ENCODE results near the gene OR51B5. TPM values are rescaled to one million over a fixed set of nuclear protein-coding genes. Genes with fewer than 3 reads are reported as not detected.
"Not testable (repeated sequence)": the region's sequence is repeated elsewhere in the genome, so short reads cannot be mapped to it uniquely, and the experiment has no call there.

OR51B5 gene
- polyA plus RNA-seq, 12 donors: 0.14 to 0.37 (median 0.19) TPM; not detected in 6

DNA sequence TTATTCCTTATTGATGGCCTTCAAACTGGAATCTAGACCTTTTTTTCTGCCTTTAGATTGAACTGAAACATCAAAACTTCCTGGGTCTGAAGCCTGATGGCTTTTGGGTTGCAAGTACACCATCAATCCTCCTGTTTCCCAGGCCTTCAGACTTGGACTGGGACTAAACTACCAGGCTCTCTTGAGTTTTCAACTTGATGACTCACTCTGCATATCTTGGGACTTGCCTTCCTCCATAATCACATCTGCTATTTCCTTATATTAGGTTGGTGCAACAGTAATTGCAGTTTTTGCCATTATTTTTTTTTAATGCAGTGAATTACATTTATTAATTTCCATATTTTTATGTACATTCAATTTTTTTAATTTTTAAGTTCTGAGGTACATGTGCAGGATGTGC is 7.0 kb downstream of the OR51B5 start:
- DNase-seq: no peak

DNA sequence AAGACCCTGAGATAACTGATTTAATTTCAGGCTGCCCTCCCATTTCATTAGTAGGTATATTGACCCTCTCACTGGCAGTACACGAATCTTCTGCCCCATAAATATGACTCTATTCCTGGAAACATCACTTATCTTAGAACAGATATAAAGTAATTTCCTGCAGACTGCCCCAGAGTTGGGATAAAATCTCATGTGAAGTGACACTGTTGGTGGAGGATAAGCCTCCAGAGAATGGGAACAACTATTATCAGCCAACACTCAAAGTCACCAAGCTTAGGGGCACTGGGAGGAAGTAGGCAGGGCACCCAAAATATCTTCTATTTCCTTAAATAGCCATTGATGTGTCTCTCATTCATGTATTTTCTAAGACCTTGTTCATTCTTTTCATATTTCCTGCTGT is 8.2 kb downstream of the OR51B5 start:
- DNase-seq: no peak

GRCh38 chr11:5324197-5324596 is 19.1 kb downstream of the OR51B5 start, which contains the start of gene OR51B2:
OR51B2 (minus strand) TSS chr11:5324297; CDS start chr11:5324297, 0 bp downstream.
- no peak for DNase-seq

DNA sequence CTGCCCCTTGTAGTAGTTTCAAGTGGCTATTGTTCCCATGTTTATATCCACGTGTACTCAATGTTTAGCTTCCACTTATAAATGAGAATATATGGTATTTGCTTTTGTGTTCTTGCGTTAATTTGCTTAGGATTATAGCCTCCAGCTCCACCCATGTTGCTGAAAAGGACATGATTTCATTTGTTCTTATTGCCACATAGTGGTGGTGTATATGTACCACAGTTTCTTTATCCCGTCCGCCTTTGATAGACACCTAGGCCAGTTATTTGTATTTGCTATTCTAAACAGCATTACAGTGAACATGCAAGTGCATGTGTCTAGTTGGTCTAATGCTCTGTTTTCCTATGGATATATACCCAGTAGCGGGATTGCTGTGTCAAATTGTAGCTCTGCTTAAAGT is 26.0 kb downstream of the OR51B5 start:
- no peak for DNase-seq

DNA sequence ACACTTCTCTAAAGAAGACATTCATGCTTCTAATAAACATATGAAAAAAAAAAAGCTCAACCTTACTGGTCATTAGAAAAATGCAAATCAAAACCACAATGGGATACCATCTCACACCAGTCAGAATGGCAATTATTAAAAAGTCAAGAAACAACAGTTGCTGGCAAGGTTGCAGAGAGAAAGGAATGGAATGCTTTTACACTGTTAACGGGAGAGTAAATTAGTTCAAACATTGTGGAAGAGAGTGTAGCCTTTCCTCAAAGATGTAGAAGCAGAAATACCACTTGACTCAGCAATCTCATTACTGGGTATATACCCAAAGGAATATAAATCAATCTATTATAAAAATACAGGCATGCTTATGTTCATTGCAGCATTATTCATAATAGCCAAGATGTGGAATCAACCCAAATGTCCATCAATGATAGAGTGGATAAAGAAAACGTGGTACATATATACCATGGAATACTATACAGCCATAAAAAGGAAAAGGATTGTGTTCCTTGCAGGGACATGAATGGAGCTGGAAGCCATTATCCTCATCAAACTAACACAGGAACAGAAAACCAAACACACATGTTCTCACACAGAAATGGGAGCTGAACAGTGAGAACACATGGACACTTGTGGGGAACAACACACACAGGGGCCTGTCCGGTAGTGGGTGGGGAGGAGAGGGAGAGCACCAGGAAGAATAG is 29.8 kb downstream of the OR51B5 start:
- DNase-seq: not testable (repeated sequence)

DNA sequence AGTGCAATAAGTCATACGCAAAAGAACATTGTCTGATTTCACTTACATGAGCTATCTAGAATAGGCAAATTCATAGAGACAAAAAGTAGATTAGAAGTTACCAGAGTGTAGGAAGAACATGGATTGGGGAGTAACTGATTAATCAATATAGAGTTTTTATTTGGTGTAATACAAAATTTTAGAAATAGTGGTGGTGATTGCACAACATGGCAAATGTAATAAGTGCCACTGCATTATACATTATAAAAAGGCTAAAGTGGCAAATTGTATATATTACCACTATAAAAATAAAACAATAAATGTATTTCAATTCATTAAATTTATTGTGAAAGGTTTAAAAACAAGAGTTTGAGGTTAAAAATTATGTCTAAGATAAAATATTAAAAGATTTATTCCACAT is 32.9 kb downstream of the OR51B5 start:
- no peak for DNase-seq

DNA sequence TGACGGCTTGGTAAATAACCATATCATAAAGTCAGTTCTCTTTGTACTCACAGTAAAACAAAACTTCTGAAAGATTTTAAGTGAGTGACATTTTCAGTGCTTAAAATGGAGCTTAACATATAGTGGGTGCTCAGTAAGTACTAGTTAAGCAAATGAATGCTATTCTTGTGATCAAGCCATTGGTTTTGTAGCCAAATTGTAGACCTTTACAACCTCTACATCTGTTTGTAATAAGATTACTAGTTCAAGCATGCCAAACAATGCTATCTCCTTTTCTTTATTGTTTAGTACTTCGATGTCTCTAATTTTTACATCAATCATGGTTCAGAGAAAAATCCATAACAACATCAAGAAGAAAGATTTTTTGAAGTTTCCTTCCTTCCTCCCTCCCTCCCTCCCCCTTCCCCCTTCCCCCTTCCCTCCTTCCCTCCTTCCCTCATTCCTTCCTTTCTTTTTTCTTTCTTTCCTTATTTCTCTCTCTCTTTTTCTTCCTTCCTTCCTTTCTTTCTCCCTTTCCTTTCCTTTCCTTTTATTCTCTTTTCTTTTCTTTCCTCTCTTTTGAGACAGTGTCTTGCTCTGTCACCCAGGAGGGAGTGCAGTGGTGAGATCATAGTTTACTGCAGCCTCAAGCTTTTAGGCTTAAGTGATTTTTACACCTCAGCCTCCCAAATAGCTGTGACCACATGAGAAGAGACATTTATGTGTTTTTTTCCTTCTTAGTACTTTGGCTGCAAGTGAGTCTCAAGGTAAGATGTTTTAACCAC is 35.9 kb downstream of the OR51B5 start:
- DNase-seq: no peak

- DNase-seq: no peak
Measured at GRCh38 chr11:5304046-5304445, 39.3 kb downstream of the OR51B5 start.

DNA sequence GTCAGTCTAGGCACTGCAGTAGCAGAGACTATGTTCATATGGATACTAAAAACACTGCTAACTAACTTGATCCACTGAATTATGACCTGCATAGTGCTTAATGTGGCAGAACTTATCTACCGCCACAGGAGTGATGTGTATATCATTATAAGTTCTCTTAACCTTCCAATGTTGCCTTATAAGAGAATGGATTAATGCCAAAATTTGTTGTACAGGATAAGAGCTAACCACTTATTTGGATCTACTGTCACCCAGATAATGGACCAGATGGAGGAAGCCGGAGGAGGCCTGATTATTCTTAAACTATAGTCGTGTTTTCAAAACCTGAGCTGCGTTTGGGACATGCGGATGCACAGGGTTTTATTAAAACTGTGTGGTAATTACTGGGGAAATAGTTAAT is 39.7 kb downstream of the OR51B5 start:
- DNase-seq: no peak

- DNase-seq: no peak
Measured at GRCh38 chr11:5301846-5302245, 41.5 kb downstream of the OR51B5 start, which contains the start of gene OR51B4. OR51B4 (minus strand) TSS chr11:5301946; CDS start chr11:5301946, 0 bp downstream.

DNA sequence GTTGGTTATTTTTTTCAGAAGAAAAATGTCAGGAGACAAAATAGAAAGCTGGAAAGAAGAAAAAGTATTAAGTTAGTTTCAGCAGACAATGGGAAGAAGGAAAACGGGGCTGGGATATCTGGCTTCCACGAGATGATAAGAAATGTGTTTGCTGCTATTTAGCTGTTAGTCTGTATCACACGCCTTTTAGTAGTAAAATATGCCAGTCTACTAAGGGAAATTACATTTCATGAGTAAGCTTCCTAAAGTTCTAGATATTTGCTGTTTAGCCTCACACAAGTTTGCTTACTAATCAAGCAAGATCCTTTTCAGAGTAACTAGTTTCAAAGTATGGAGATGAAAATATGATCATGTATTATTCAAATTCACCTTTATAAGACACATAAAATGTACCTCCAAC is 43.1 kb downstream of the OR51B5 start:
- no peak for DNase-seq

GRCh38 chr11:5298451-5298850 is 44.9 kb downstream of the OR51B5 start:
- no peak for DNase-seq

- no peak for DNase-seq
Measured at GRCh38 chr11:5297721-5298323, 45.5 kb downstream of the OR51B5 start.

DNA sequence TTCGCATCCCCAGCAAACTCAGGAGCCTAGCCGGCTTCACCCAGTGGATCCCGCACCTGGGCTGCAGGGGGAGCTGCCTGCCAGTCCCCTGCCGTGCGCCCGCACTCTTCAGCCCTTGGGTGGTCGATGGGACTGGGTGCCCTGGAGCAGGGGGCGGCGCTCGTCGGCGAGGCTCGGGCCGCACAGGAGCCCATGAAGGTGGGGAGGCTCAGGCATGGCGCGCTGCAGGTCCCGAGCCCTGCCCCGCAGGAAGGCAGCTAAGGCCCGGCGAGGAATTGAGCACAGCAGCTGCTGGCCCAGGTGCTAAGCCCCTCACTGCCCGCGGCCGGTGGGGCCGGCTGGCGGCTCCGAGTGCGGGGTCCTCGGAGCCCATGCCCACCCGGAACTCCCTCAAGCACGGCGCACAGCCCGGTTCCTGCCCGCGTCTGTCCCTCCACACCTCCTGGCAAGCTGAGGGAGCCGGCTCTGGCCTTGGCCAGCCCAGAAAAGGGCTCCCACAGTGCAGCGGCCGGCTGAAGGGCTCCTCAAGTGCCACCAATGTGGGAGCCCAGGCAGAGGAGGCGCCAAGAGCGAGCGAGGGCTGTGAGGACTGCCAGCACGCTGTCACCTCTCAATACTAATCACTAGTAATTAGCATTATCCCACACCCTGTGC is 48.9 kb downstream of the OR51B5 start:
- not testable (repeated sequence) for DNase-seq

DNA sequence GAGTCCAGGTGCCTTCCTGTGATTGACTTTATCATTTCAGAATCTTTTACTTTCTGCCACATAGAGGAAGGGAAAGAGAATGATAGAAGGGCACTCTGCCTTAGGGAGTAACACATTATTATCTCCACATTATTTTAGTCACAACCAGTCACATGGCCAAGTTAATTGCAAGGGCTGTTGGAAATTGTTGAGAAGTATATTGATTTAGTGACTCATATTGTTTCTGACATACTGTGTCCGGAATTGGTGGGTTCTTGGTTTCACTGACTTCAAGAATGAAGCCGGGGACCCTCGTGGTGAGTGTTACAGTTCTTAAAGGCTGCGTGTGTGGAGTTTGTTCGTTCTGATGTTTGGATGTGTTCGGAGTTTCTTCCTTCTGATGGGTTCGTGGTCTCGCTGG is 50.3 kb downstream of the OR51B5 start:
- no peak for DNase-seq

Other genes starting within 250 kb of the OR51B5 start
- gene OR52A5, start 205.2 kb downstream of the OR51B5 start, polyA plus RNA-seq (ENCODE audit: insufficient read length in 12 of 12): not detected
- gene OR52A1, start 188.8 kb downstream of the OR51B5 start, polyA plus RNA-seq (ENCODE audit: insufficient read length in 12 of 12): under 1 TPM in 6 of 12 donors, not detected in 6; 0.01 to 0.03 (median 0.02) TPM
- gene OR51V1, start 142.8 kb downstream of the OR51B5 start, polyA plus RNA-seq (ENCODE audit: insufficient read length in 12 of 12): not detected
- gene HBB, start 116.5 kb downstream of the OR51B5 start, polyA plus RNA-seq (ENCODE audit: insufficient read length in 12 of 12): 1,000 to 10,000 TPM in 2 of 12 donors, 100 to 1,000 TPM in 9, not detected in 1; 100 to 1,375 (median 373) TPM
- gene HBD, start 109.0 kb downstream of the OR51B5 start, polyA plus RNA-seq (ENCODE audit: insufficient read length in 12 of 12): under 1 TPM in 7 of 12 donors, not detected in 5; 0.25 to 0.80 (median 0.38) TPM
- gene HBG1, start 93.7 kb downstream of the OR51B5 start, polyA plus RNA-seq (ENCODE audit: insufficient read length in 12 of 12): 1,000 to 10,000 TPM in 2 of 12 donors, 100 to 1,000 TPM in 3, 10 to 100 TPM in 2, 1 to 10 TPM in 4, not detected in 1; 4.2 to 8,722 (median 70.4) TPM
- over 10,000 TPM in 2 of 12 donors, 1,000 to 10,000 TPM in 9, 100 to 1,000 TPM in 1; 964 to 18,217 (median 4,493) TPM for gene HBG2, start 88.7 kb downstream of the OR51B5 start, polyA plus RNA-seq (ENCODE audit: insufficient read length in 12 of 12)
- 10 to 100 TPM in 7 of 12 donors, 1 to 10 TPM in 4, not detected in 1; 1.4 to 85.4 (median 19.9) TPM for gene HBE1, start 73.6 kb downstream of the OR51B5 start, polyA plus RNA-seq (ENCODE audit: insufficient read length in 12 of 12)
- under 1 TPM in 1 of 12 donors, not detected in 11; 0.33 TPM for gene OR51B4, start 41.6 kb downstream of the OR51B5 start, polyA plus RNA-seq (ENCODE audit: insufficient read length in 12 of 12)
- gene OR51B2, start 19.2 kb downstream of the OR51B5 start, polyA plus RNA-seq (ENCODE audit: insufficient read length in 12 of 12): not detected
- not detected for gene OR51B6, start 8.0 kb upstream of the OR51B5 start, polyA plus RNA-seq (ENCODE audit: insufficient read length in 12 of 12)
- gene OR51M1, start 40.3 kb upstream of the OR51B5 start, polyA plus RNA-seq (ENCODE audit: insufficient read length in 12 of 12): not detected
- not detected for gene OR51Q1, start 78.6 kb upstream of the OR51B5 start, polyA plus RNA-seq (ENCODE audit: insufficient read length in 12 of 12)
- gene OR51I1, start 98.0 kb upstream of the OR51B5 start, polyA plus RNA-seq (ENCODE audit: insufficient read length in 12 of 12): not detected
- not detected for gene OR51I2, start 105.8 kb upstream of the OR51B5 start, polyA plus RNA-seq (ENCODE audit: insufficient read length in 12 of 12)
- gene OR52D1, start 145.2 kb upstream of the OR51B5 start, polyA plus RNA-seq (ENCODE audit: insufficient read length in 12 of 12): not detected
- not detected for gene UBQLN3, start 166.4 kb upstream of the OR51B5 start, polyA plus RNA-seq (ENCODE audit: insufficient read length in 12 of 12)
- gene UBQLNL, start 173.2 kb upstream of the OR51B5 start, polyA plus RNA-seq (ENCODE audit: insufficient read length in 12 of 12): under 1 TPM in 10 of 12 donors, not detected in 2; 0.11 to 0.77 (median 0.17) TPM
- gene OR52H1, start 205.0 kb upstream of the OR51B5 start, polyA plus RNA-seq (ENCODE audit: insufficient read length in 12 of 12): under 1 TPM in 1 of 12 donors, not detected in 11; 0.29 TPM
- gene OR52B6, start 237.4 kb upstream of the OR51B5 start, polyA plus RNA-seq (ENCODE audit: insufficient read length in 12 of 12): under 1 TPM in 1 of 12 donors, not detected in 11; 0.17 TPM